Neural cell (in vitro differentiated cells): ENCODE data around the gene LRRC14B.

Experiments used
- CTCF ChIP-seq: fragments of 450-650 bp; IDR thresholded peaks from 2 replicates; pipeline ENCODE4 v1.5.1; 2014; ENCODE audit warnings: antibody characterized with exemption, mild to moderate bottlenecking, moderate library complexity; ENCODE audit not compliant: poor library complexity, severe bottlenecking
- EP300 ChIP-seq: fragments of 450-650 bp; conservative IDR thresholded peaks from 2 replicates; pipeline ENCODE4 v1.6.1; 2014; ENCODE audit warnings: antibody characterized with exemption, mild to moderate bottlenecking, moderate library complexity; ENCODE audit not compliant: poor library complexity, severe bottlenecking
- EZH2 ChIP-seq: fragments of 200-600, 300-800 bp; shearing (Covaris generic), sonication (generic); IDR thresholded peaks from 2 replicates; pipeline ENCODE4 v1.6.1; 2014; ENCODE audit warnings: antibody characterized with exemption, low read length, borderline replicate concordance, mild to moderate bottlenecking; ENCODE audit not compliant: insufficient read depth, poor library complexity, severe bottlenecking
- REST ChIP-seq: IDR thresholded peaks from 2 replicates; pipeline ENCODE4 v1.6.1; 2012; ENCODE audit warnings: borderline replicate concordance

GRCh38 chr5:186091-187041 is 4.9 kb upstream of the LRRC14B start:
- TF ChIP-seq EP300 = no peak
- no peak for TF ChIP-seq CTCF
- TF ChIP-seq REST = no peak
- no peak for TF ChIP-seq EZH2
